PC-9 (cell line): ENCODE measurements around the gene MAST2. TPM values are rescaled to one million over a fixed set of nuclear protein-coding genes. Genes with fewer than 3 reads are reported as not detected.

Experiments used
- BruUV-seq: library from RNA; stranded (reverse); fragments of 400-500 nt; replicated peaks from 2 replicates; lab custom pipeline; 2021; lab: Mats Ljungman, UMichigan
- CTCF ChIA-PET: fragments of 300-600 bp; sonication (Branson Sonifier 250); formaldehyde crosslinking; loops from one replicate; lab custom pipeline; 2022; ENCODE audit warnings: antibody characterized with exemption; lab: Charles Lee
- POLR2A ChIA-PET: fragments of 300-600 bp; sonication (Branson Sonifier 250); formaldehyde crosslinking; loops from one replicate; lab custom pipeline; 2022; ENCODE audit warnings: antibody characterized with exemption; ENCODE audit not compliant: unreplicated experiment; lab: Charles Lee
- DNase-seq, 2 experiments: peaks; one replicate each; pipeline versions ENCODE4 v3.0.0 to v3.0.0-alpha.2; 2015 to 2022; ENCODE audit warnings: mixed read lengths in 1 of 2
- H2AFZ ChIP-seq: fragments of 200-600 bp; sonication (generic); 2 replicates; pipeline ENCODE4 v1.8.1; 2017; ENCODE audit warnings: antibody characterized with exemption
- H3F3A ChIP-seq: fragments of 200-600 bp; sonication (generic); 2 replicates; pipeline ENCODE4 v1.8.1; 2017; ENCODE audit warnings: antibody characterized with exemption, mild to moderate bottlenecking, low read depth; ENCODE audit not compliant: insufficient read depth
- H3K27ac ChIP-seq: fragments of 200-600 bp; sonication (generic); 2 replicates; pipeline ENCODE4 v1.6.1; 2016; ENCODE audit warnings: mixed run types
- H3K27me3 ChIP-seq: fragments of 200-600 bp; sonication (generic); 2 replicates; pipeline ENCODE4 v1.6.1; 2016; ENCODE audit warnings: low read depth, mixed run types; ENCODE audit not compliant: insufficient read depth
- H3K36me3 ChIP-seq: fragments of 200-600 bp; sonication (generic); 2 replicates; pipeline ENCODE4 v1.6.1; 2016; ENCODE audit warnings: low read depth, mixed run types
- H3K4me1 ChIP-seq: fragments of 200-600 bp; sonication (generic); replicated peaks from 2 replicates; pipeline ENCODE4 v1.6.1; 2016; ENCODE audit warnings: mixed run types; ENCODE audit not compliant: insufficient read depth
- H3K4me2 ChIP-seq: fragments of 200-600 bp; sonication (generic); 2 replicates; pipeline ENCODE4 v1.6.1; 2017; ENCODE audit warnings: mixed run types
- H3K4me3 ChIP-seq: fragments of 200-600 bp; sonication (generic); 2 replicates; pipeline ENCODE4 v1.6.1; 2016; ENCODE audit warnings: mixed run types
- H3K79me2 ChIP-seq: fragments of 200-600 bp; sonication (generic); 2 replicates; pipeline ENCODE4 v1.6.1; 2017; ENCODE audit warnings: low read depth, mixed run types
- H3K9me2 ChIP-seq: fragments of 200-600 bp; sonication (generic); 2 replicates; pipeline ENCODE4 v1.8.1; 2017; ENCODE audit warnings: mild to moderate bottlenecking; ENCODE audit not compliant: insufficient read depth
- H3K9me3 ChIP-seq: fragments of 200-600 bp; sonication (generic); 2 replicates; pipeline ENCODE4 v1.8.1; 2016; ENCODE audit warnings: low read depth; ENCODE audit not compliant: insufficient read depth
- H4K20me1 ChIP-seq: fragments of 200-600 bp; sonication (generic); 2 replicates; pipeline ENCODE4 v1.8.1; 2017; ENCODE audit not compliant: insufficient read depth
- EZH2 ChIP-seq: fragments of 200-600 bp; sonication (generic); IDR thresholded peaks from 2 replicates; pipeline ENCODE4 v1.8.0; 2017; ENCODE audit warnings: antibody characterized with exemption, low read depth
- intact Hi-C: fragments of 100-400 bp; cut with micrococcal nuclease; formaldehyde crosslinking; loops from one replicate; pipeline ENCODE4 v1.10.0; 2022; ENCODE audit not compliant: unreplicated experiment
- total RNA-seq: library from RNA; stranded (reverse); gene quantifications from 2 replicates; pipeline ENCODE4 v1.2.3, GENCODE V29; 2021
- TF ChIP-seq, protein P1 (sequence below): fragments of 200-600 bp; sonication (generic); conservative IDR thresholded peaks from 2 replicates; pipeline ENCODE4 v1.6.1; 2017; ENCODE audit warnings: mixed run types, antibody characterized with exemption, mild to moderate bottlenecking, moderate library complexity

Gene MAST2
- total RNA-seq, 1 experiment from 2014 or later: 58.8 TPM

DNA sequence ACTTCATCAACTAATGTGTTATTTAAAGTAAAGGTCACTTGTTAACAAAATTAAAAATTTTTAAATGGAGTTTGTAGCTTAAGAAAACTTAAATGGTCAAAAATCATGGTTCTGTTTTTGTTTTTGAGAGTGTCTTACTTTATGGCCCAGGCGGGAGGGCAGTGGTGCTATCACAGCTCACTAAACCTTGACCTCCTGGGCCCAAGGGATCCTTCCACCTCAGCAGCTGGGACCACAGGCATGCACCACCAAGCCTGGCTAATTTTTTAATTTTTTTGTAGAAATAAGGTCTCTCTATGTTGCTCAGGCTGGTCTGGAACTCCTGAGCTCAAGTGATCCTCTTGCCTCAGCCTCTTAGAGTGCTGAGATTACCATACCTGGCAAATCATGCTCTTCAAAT is 111.4 kb downstream of the MAST2 start:
- no peaks in the 10 kb centered on the region for H3K9me3 ChIP-seq
- no peaks in the 10 kb centered on the region for H3K79me2 ChIP-seq
- H3K4me3 ChIP-seq: no peak overlapping the region
- POLR2A ChIA-PET: no interaction called here
- H3K4me1 ChIP-seq: no peaks in the 10 kb centered on the region
- no peaks in the 10 kb centered on the region for H3K27me3 ChIP-seq
- no peaks in the 10 kb centered on the region; the same call in 1 of the 2 replicates for H3F3A ChIP-seq
- no peak for DNase-seq
- no peak overlapping the region for H2AFZ ChIP-seq
- no peaks in the 10 kb centered on the region for H3K36me3 ChIP-seq
- no peaks in the 10 kb centered on the region for H3K9me2 ChIP-seq
- intact Hi-C loops: no loop called here
- no peak for TF ChIP-seq EZH2
- TF ChIP-seq, protein P1, sequence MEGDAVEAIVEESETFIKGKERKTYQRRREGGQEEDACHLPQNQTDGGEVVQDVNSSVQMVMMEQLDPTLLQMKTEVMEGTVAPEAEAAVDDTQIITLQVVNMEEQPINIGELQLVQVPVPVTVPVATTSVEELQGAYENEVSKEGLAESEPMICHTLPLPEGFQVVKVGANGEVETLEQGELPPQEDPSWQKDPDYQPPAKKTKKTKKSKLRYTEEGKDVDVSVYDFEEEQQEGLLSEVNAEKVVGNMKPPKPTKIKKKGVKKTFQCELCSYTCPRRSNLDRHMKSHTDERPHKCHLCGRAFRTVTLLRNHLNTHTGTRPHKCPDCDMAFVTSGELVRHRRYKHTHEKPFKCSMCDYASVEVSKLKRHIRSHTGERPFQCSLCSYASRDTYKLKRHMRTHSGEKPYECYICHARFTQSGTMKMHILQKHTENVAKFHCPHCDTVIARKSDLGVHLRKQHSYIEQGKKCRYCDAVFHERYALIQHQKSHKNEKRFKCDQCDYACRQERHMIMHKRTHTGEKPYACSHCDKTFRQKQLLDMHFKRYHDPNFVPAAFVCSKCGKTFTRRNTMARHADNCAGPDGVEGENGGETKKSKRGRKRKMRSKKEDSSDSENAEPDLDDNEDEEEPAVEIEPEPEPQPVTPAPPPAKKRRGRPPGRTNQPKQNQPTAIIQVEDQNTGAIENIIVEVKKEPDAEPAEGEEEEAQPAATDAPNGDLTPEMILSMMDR: no peak
- H3K4me2 ChIP-seq: no peak overlapping the region
- CTCF ChIA-PET: interaction anchor here (0.6 kb wide), 1 partner anchor 563 kb away, joined by 3 read pairs; no protein-coding TSS in a partner anchor
- BruUV-seq: no TSS peak
- H4K20me1 ChIP-seq: no peaks in the 10 kb centered on the region; the same call in 1 of the 2 replicates
- H3K27ac ChIP-seq: no peak overlapping the region

DNA sequence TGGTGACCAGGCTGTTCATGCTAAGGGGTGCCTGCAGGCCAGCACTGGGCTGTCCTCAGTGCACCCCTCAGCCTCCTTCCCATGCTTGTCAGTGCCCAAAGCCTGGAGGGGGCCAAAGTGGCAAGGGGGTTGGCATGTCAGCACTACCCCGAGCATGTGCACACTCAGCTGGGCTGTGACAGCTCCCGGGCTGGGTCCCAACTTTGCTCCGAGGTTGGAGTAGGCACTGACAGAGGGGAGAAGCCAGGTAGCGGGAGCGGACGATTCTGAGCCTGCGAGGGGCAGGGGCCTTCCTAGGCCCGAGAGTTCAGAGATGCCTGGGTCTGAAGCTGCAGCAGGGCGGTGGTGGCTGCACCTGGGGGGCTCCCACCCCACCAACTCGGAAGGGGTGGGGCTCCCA is 119.0 kb downstream of the MAST2 start:
- H2AFZ ChIP-seq: no peak overlapping the region
- no peaks in the 10 kb centered on the region for H3K79me2 ChIP-seq
- H3K36me3 ChIP-seq: no peaks in the 10 kb centered on the region
- no peaks in the 10 kb centered on the region for H3F3A ChIP-seq
- DNase-seq: no peak
- POLR2A ChIA-PET: no interaction called here
- CTCF ChIA-PET: no interaction called here
- no peak for TF ChIP-seq EZH2
- TF ChIP-seq, protein P1: no peak
- H3K9me3 ChIP-seq: no peaks in the 10 kb centered on the region
- H3K27me3 ChIP-seq: no peaks in the 10 kb centered on the region
- H3K9me2 ChIP-seq: no peaks in the 10 kb centered on the region
- peaks cover 13% of the 10 kb centered on the region for H3K4me1 ChIP-seq
- no peaks in the 10 kb centered on the region for H4K20me1 ChIP-seq
- no TSS peak for BruUV-seq
- no peak overlapping the region for H3K27ac ChIP-seq
- intact Hi-C loops: no loop called here
- no peak overlapping the region for H3K4me2 ChIP-seq
- no peak overlapping the region for H3K4me3 ChIP-seq

DNA sequence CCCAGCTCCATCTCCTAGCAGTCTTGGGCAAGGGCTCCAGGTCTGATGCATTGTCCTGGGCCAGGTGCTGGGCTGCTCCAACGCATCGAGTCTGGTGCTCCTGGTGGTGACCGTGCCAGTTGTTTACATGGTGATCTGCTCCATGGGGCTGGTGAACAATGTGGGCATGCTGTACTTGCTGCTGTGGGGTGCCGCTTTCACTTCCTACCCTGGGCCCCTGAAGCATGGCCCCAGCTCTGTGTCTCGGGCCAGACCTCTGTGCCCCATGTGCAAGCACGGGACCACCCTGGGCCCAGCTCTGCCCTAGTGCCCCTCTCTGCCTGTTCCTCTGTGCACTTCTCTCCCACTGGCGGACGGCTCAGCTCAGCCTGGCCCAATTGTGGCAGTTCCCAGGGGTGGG is 119.4 kb downstream of the MAST2 start:
- POLR2A ChIA-PET: no interaction called here
- Histone ChIP-seq H3K4me1 (peaks cover 13% of the 10 kb centered on the region), H3F3A (no peaks in the 10 kb centered on the region), H3K27ac (no peak overlapping the region), H3K9me3 (no peaks in the 10 kb centered on the region), H4K20me1 (no peaks in the 10 kb centered on the region), H3K27me3 (no peaks in the 10 kb centered on the region), H3K79me2 (no peaks in the 10 kb centered on the region), H3K4me2 (no peak overlapping the region), H3K4me3 (no peak overlapping the region), H3K9me2 (no peaks in the 10 kb centered on the region), H2AFZ (no peak overlapping the region), H3K36me3 (no peaks in the 10 kb centered on the region)
- intact Hi-C loops: no loop called here
- DNase-seq: no peak
- TF ChIP-seq, protein P1: no peak
- TF ChIP-seq EZH2: no peak
- no TSS peak for BruUV-seq
- CTCF ChIA-PET: no interaction called here
